ENCODE results near the gene PWWP2B. TPM values are rescaled to one million over a fixed set of nuclear protein-coding genes. Genes with fewer than 3 reads are reported as not detected.

The PWWP2B gene
- total and polyA plus RNA-seq, 2 experiments from 2014 or later = 2.3 to 12.8 TPM

GRCh38 chr10:132448248-132448731 is 51.3 kb downstream of the PWWP2B start (continued):
- no peak for TF ChIP-seq ZNF462 (CRISPR knock-in tag; IDR thresholded peaks at IDR 0.05)
- TF ChIP-seq EZH2 (IDR thresholded peaks at IDR 0.05; ENCODE audit: low read depth, unreplicated experiment) = no peak
- TF ChIP-seq ETS1 (IDR thresholded peaks at IDR 0.05) = no peak
- TF ChIP-seq CTCF (conservative IDR thresholded peaks at IDR 0.05; ENCODE audit: low read depth in 2 of 2) = no peak
- no peak for TF ChIP-seq NANOG (IDR thresholded peaks at IDR 0.05; ENCODE audit: borderline replicate concordance)
- no peak for TF ChIP-seq ZNF331 (CRISPR knock-in tag; IDR thresholded peaks at IDR 0.05; ENCODE audit: low read depth)
- TF ChIP-seq REST (IDR thresholded peaks at IDR 0.05; ENCODE audit: unreplicated experiment) = no peak
